Stimulated activated naive CD4-positive, alpha-beta T cell treated with Interleukin-2 at 50 U/mL for 16 hours (primary cell): ENCODE data around the gene EP400.
"Not testable (repeated sequence)": the region's sequence is repeated elsewhere in the genome, so short reads cannot be mapped to it uniquely, and the experiment has no call there.

Experiments
- DNase-seq: peaks from one replicate; lab custom pipeline; 2025; lab: John Stamatoyannopoulos, UW

EP400 gene

DNA sequence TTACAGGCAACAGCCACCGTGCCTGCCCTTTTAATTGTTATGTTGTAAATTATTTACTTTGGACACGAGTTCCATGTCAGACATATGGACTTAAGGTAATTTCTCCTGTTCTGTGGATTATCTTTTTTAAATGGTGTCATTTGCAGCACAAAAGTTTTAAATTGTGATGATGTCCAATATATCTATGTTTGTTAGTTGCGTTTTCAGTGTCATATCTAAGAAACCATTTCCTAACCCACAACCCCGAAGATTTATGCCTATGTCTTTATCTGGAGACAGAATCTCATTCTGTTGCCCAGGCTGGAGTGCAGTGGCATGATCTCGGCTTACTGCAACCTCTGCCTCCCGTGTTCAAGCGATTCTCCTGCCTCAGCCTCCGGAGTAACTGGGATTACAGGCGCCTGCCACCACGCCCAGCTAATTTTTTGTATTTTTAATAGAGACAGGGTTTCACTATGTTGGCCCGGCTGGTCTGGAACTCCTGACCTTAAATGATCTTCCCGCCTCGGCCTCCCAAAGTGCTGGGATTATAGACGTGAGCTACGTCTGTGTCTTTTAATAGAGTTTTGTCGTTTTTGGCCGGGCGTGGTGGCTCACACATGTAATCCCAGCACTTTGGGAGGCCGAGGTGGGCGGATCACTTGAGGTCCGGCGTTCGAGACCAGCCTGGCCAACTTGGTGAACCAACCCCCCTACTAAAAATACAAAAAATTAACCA is 870 bp upstream of the EP400 start:
- not testable (repeated sequence) for DNase-seq

DNA sequence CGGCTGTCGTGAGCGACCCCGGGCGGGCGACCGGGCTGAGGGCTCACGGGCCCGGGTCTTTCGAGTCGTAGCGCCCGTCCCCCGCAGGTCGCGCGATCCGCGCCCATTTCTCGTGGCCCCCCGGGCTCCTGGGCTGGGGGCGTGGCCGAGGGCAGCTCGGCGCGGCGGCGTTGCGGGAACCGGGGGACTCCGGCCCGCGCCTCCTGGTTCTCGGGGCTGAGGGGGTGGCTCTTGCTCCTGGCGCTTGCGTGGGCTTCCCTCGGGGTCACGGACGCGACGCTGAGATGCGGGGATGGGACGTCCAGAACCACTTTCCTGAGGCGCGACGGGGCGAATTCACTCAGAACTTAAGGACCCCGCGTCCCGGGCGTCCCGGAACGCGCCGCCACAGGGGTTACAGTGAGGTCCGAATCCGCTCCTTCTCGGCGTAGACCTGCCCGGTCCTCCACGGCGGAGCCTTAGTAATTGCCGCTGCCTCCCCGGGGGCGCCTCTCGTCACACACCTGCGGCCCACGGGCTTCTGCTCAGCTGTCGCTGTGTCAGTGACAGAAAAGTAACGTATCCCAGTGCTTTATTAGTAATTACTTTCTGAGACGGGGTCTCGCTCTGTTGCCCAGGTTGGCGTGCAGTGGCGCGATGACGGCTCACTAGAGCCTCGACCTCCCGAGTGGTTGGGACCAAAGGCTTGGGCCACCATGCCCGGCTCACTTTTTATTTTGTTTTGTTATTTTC is 606 bp downstream of the EP400 start:
- peak; percentile 38 for DNase-seq

DNA sequence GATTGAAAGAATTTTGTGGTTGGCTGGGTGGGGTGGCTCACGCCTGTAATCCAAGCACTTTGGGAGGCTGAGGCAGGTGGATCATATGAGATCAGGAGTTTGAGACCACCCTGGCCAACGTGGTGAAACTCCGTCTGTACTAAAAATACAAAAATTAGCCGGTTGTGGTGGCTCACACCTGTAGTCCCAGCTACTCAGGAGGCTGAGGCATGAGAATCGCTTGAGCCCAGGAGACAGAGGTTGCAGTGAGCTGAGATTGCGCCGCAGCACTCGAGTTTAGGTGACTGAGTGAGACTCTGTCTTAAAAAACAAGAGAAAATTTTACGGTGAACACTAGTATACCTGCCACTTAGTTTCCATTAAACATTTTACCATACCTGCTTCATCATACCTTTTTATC is 4.1 kb downstream of the EP400 start:
- DNase-seq: not testable (repeated sequence)

DNA sequence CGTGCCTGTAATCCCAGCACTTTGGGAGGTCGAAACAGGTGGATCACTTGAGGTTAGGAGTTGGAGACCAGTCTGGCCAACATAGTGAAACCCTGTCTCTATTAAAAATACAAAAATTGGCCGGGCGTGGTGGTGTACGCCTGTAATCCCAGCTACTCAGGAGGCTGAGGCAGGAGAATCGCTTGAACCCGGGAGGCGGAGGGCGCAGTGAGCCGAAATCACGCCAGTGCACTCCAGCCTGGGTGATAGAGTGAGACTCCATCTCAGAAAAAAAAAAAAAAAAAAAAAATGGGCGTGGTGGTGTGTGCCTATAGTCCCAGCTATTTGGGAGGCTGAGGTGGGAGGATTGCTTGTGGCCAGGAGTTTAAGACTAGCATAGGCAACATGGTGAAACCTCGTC is 4.7 kb downstream of the EP400 start:
- not testable (repeated sequence) for DNase-seq

DNA sequence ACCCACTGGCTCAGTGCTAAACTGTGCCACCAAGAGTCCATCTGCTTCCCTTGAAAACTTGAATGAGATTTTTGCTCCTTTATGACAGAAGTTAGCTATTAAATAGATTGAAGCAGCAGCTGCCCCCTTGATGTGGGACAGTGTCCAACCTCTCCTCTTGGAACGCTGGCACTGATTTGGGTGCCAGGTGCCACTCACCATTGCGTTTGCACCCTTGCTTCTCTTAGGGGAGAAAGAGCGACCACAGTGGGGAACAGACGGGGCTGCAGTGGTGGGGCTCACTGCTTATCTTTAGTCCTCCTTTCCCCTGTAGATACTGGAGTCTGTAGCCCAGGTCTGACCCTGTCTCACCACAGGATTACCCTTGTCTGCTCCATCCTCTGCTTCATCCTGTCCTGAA is 9.4 kb downstream of the EP400 start:
- no peak for DNase-seq

DNA sequence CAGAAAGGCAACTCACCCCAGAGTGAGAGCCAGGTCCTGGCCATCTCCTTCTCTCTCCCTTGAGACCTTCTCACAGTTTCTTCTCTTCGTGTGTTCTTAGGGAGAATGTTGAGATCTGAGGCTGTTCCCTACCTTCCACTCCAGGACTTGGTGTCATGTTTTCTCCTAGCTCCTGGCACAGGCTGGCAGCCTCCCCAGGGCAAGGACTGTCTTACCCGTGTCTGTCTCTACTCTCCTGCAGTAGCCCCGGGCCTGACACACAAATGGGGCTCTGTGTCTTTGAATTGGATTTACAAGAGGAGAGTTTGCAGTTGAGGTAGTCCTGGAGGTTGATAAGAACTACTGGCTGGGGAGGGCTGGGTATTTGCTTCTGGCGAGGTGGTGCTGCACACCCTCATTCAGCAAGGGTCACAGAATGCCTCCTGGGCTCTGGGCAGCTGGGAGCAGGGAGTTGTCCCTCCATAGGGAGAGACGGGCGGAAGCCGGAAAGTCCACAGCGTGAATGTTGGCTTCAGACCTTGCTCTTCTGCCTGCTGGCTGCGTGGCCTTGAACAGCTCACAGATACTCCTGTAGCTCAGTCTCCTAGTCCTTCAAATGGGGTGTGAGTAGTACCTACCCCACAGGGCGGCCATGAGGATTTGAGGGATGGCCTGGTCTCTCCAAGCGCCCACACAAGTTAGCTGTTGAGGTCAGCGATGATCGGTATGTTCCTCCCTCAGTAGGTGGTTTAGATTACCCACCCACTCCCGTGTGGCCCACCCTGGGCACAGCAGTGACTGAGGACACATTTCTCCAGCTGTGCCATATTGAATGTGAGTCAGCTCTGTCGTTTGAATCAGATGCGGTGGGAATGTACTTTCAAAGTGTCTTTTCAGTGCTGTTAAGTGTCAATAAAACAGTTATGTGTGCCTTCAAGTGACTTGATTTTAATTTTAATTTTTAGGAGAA is 10.2 kb downstream of the EP400 start:
- DNase-seq: no peak

DNA sequence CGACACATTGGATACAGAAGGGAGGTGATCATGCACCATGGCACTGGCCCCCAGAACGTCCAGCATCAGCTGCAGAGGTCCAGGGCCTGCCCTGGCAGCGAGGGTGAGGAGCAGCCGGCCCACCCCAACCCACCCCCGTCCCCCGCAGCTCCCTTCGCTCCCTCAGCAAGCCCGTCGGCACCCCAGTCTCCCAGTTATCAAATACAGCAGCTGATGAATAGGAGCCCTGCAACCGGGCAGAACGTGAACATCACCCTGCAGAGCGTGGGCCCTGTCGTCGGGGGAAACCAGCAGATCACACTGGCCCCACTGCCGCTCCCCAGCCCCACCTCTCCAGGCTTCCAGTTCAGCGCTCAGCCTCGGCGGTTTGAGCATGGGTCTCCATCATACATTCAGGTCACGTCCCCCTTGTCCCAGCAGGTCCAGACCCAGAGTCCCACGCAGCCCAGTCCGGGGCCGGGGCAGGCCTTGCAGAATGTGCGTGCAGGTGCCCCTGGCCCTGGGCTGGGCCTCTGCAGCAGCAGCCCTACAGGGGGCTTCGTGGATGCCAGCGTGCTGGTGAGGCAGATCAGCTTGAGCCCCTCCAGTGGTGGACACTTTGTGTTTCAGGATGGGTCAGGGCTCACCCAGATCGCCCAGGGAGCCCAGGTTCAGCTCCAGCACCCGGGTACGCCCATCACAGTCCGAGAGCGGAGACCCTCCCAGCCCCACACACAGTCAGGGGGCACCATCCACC is 11.0 kb downstream of the EP400 start:
- DNase-seq: not testable (repeated sequence)

DNA sequence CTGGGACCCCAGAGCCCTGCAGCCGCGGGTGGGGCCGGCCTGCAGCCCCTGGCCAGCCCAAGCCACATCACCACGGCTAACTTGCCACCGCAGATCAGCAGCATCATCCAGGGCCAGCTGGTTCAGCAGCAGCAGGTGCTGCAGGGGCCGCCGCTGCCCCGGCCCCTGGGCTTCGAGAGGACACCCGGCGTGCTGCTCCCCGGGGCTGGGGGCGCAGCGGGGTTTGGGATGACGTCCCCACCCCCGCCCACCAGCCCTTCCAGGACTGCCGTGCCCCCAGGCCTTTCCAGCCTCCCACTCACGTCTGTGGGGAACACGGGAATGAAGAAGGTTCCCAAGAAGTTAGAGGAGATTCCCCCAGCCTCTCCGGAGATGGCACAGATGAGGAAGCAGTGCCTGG is 11.6 kb downstream of the EP400 start:
- not testable (repeated sequence) for DNase-seq

DNA sequence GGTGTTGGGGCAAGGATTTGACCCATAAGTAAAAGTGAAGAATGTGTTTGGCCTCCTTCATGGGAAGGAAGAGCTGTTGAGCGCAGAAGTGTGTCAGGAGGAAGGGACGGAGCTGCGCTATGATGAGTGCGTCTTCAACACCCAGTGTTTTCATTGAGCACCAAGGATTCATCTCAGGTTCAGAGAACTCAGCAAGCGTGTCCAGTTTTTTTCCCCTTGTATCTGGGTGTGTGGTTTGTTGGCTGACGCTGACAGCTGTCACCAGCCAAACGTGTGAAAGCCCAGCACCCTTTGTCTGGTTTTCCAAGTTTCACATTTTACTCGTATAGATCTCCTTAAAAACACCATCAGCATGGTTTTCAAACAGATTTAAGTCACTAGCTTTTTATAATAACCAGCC is 12.3 kb downstream of the EP400 start:
- DNase-seq: no peak

DNA sequence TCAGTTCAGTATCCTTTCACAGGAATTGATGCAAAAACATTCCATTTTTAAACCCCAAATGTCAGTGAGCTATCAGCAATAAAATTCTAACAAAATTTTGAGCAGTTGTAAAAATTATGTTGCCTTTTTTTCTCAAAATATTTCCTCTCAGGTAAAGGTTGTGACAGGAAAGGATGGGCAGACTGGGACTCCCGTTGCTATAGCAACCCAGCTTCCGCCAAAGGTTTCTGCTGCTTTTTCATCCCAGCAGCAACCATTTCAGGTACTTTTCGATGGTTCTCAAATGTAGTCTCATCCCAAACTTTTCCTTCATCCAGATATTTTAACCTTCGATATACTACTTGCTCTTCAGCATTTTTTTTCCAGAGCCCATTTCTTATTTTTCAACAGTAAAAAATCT is 13.6 kb downstream of the EP400 start:
- no peak for DNase-seq

DNA sequence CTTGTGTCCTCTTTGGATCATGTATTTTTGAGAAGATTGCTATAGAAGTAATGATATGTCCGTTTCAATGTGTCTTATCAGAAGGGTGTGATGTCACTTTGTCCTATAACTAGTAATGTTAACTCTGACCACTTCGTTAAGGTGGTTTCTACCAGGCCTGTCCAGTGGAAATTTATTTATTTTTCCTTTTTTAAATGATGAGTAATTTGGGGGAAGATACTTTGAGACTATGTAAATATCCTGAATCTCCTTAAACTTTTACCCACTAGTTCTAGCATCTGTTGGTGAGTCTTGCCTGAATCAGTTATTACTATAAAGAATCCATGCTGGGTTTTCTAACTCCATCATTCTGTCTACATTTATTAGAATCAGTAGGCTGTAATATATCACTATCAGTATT is 15.3 kb downstream of the EP400 start:
- no peak for DNase-seq

DNA sequence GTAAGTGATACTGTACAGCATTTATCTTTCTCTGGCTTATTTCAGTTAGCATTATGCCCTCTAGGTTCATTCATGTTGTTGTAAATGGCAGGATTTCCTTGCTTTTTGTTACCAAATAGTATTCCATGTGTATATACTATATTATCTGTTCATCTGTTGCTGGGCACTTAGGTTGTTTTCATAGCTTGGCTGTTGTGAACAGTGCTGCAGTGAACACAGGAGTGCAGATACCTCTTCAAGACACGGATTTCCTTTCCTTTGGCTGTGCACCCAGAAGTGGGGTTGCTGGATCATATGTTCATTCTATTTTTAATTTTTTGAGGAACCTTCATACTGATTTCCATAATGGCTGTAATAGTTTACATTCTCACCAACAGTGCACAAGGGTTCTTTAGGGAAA is 21.5 kb downstream of the EP400 start:
- DNase-seq: no peak

DNA sequence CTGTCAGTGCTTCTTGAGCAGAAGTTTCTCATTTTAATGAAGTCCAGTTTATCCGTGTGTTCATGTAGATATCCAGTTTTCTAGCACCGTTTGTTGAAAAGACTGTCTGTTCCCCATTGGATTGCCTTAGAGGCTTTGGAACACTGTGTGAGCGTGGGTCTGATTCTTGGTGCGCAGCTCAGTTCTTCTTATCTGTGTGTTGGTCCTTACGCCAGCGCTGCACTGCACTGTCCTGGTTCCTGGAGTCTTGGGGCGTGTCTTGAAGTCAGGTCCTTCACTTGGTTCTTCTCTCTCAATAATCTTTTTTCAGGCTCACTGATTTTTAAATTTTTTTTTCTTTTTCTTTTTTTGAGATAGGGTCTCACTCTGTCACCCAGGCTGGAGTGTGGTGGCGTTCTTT is 25.5 kb downstream of the EP400 start:
- DNase-seq: no peak

DNA sequence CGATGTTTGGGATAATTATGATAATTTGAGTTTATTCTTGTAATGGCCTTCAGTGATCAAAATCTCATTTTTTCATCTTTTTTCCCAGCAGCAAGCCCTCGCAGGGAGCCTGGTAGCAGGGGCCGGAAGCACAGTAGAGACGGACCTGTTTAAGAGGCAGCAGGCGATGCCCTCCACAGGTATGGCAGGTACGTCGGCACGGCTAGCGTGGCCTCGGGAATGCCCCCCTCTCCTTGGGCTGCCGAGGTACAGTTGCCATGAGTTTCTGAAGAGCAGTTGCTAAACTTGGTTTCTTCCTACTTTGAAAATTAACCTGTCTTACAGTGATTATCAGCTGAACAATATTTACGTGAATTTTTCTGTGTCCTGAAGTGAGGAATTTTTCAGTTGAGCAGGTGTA is 29.9 kb downstream of the EP400 start:
- DNase-seq: no peak

DNA sequence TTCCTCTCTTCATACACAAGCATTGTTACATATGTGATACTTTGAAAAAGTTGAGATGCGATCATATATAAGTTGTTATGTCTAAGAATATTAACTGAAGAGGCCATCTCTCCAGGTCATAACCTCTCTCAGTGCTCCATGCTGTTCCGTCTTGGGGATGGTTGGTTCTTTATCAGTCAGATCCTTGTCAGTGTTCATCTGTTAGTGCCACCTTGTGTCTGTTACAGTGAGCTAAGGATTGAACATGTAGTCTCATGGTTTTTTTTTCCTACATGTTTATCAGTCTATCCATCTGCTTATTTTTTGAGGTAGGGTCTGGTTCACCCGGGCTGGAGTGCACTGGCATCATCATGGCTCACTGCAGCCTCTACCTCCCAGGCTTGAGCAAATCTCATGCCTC is 30.5 kb downstream of the EP400 start:
- no peak for DNase-seq

DNA sequence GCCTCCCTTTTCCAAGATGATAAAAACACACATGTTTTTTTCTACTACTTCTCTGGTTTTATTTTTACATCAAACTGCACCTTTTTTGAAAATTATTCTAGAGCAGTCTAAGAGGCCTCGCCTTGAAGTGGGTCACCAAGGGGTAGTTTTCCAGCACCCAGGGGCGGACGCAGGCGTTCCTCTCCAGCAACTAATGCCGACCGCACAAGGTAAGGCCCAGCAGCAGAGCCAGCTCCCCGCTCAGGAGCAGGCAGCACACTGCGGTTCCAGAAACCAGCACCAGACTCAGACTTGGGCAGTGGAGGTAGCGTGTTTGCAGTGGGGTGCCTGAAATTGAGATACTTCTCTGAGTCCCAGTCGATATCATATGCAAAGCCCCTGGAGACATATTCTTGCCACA is 31.6 kb downstream of the EP400 start:
- no peak for DNase-seq

DNA sequence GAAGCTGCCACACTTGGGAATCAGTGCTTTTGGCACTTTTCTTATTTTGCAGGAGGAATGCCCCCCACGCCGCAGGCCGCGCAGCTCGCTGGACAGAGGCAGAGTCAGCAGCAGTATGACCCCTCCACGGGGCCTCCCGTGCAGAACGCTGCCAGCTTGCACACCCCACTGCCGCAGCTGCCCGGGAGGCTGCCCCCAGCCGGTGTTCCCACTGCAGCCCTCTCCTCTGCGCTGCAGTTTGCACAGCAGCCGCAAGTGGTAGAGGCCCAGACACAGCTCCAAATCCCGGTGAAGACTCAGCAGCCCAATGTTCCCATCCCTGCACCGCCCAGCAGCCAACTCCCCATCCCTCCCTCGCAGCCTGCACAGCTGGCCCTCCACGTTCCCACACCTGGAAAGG is 32.3 kb downstream of the EP400 start:
- DNase-seq: no peak

DNA sequence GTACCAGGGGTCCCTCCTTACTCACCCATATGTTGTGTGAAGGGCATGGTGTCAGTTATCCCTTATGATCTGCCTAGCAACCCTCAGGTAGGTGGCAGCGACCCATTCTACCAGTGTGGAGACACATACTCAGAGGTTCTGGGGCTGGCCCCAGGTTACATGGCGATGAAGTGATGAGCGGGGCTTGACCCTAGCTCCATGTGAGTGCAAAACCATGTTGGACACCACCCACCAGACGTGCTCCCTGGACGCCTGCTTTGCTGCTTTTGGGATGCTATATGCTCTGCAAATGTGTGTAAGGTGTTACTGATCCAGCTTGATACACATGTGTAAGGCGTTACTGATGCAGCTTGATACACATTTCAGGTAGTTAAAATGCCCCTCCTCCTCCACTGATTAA is 33.3 kb downstream of the EP400 start:
- DNase-seq: no peak

DNA sequence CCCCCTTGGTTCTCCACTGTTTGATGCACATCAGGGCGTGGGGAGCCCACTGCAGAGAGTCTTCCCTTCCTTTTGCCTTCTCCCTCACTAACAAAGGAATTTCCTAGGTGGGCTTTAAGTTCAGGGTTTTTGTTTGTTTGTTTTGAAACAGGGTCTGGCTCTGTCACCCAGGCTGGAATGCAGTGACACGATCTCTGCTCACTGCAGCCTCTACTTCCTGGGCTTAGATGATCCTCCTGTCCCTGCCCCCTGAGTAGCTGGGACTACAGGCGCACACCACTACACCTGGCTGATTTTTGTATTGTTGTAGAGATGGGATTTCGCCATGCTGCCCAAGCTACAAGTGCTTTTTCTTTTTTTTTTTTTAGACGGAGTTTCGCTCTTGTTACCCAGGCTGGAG is 33.8 kb downstream of the EP400 start:
- no peak for DNase-seq

DNA sequence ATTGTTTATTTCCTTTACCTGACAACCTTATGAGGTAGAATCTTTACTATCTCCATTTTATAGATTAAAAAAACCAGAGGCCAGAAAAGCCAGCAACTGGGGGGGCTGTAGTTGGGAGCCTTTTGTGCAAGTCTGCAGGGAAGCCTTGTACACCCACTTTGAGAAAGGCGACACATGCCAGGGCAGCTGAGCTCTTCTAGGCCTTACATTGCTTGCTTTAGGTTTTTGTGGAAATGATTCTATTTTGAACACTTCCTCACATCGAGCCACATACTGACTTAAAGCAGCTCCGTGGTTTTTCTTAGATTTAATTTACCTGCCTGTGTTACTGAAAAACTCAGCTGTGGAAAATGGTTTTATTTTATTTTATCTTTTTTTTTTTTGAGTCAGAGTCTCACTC is 34.6 kb downstream of the EP400 start:
- no peak for DNase-seq

DNA sequence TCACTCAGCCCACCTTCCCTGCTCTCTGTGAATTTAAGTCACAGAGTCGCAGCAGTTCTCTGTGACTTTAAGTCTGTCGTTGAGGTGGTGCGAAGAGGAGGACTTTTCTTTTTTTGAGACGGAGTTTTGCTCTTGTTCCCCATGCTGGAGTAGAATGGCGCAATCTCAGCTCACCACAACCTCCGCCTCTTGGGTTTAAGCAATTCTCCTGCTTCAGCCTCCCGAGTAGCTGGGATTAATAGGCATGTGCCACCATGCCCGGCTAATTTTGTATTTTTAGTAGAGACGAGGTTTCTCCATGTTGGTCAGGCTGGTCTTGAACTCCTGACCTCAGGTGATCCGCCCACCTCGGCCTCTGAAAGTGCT is 35.8 kb downstream of the EP400 start:
- DNase-seq: not testable (repeated sequence)

DNA sequence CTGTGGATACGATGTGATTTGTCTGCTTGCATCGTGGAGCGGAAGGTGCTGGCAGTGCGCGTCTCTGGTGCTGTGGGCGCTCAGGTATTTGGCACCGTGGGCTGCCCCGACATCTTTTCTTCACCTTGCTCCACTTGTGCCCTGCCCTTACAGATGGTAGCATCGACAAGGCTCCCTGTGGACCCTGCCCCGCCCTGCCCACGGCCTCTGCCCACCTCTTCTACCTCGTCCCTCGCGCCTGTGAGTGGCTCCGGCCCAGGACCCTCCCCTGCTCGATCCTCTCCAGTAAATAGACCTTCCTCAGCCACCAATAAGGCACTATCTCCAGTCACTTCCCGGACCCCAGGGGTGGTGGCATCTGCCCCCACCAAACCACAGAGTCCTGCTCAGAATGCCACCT is 36.6 kb downstream of the EP400 start:
- DNase-seq: no peak
